Kidney (tissue), 14 donors: Measurements from ENCODE around the gene CELA2A. TPM values are rescaled to one million over a fixed set of nuclear protein-coding genes. Genes with fewer than 3 reads are reported as not detected.

Experiments used
- DNase-seq, 5 donors: peaks; one replicate each; pipeline ENCODE4 v3.0.0-alpha.2; 2013 to 2020
- FAIRE-seq: peaks from 2 replicates; lab custom pipeline; 2012; peaks lifted over from hg19 to GRCh38; lab: Jason Lieb, UNC
- H3K27ac ChIP-seq, 2 donors: one replicate each; pipeline ENCODE4 v1.7.0; 2013; ENCODE audit warnings: low read depth in 2 of 2, low read length in 2 of 2, inconsistent platforms in 1 of 2
- H3K27me3 ChIP-seq: one replicate; pipeline ENCODE4 v1.7.1; 2013; ENCODE audit warnings: low read length, inconsistent platforms; ENCODE audit not compliant: control insufficient read depth, insufficient read depth
- H3K36me3 ChIP-seq, 3 donors: one replicate each; pipeline versions ENCODE4 v1.7.0 to v1.7.1; 2013; ENCODE audit warnings: low read length in 3 of 3, control low read depth in 1 of 3, inconsistent platforms in 1 of 3; ENCODE audit not compliant: insufficient read depth in 3 of 3, control insufficient read depth in 2 of 3
- H3K4me1 ChIP-seq, 3 donors: one replicate each; pipeline versions ENCODE4 v1.7.0 to v1.7.1; 2013; ENCODE audit warnings: low read length in 3 of 3, inconsistent platforms in 1 of 3, low read depth in 1 of 3; ENCODE audit not compliant: control insufficient read depth in 2 of 3, insufficient read depth in 2 of 3
- H3K4me3 ChIP-seq, 3 donors: one replicate each; pipeline versions ENCODE4 v1.7.0 to v1.8.1; 2013; ENCODE audit warnings: low read length in 3 of 3, control low read depth in 1 of 3, inconsistent platforms in 1 of 3
- H3K9ac ChIP-seq, 3 donors: one replicate each; pipeline versions ENCODE4 v1.7.0 to v1.7.1; 2013; ENCODE audit warnings: low read length in 3 of 3, control low read depth in 1 of 3, inconsistent platforms in 1 of 3
- H3K9me3 ChIP-seq, 3 donors: one replicate each; pipeline versions ENCODE4 v1.7.0 to v1.7.1; 2013; ENCODE audit warnings: low read length in 3 of 3, control low read depth in 1 of 3, inconsistent platforms in 1 of 3; ENCODE audit not compliant: control insufficient read depth in 2 of 3, insufficient read depth in 1 of 3
- intact Hi-C: fragments of 100-400 bp; cut with DNase I; formaldehyde crosslinking; loops from one replicate; pipeline ENCODE4 v1.11.1; 2022
- polyA plus RNA-seq: library from polyadenylated mRNA; stranded (reverse); fragments of 350-450 nt; fragmentation: Illumina TruSeq; extraction: RNeasy Lipid Tissue Mini Kit (QIAGEN cat#74804); gene quantifications from one replicate; pipeline ENCODE4 v1.2.3, GENCODE V29; 2014; ENCODE audit warnings: low read depth, low replicate concordance; ENCODE audit not compliant: insufficient read depth
- total RNA-seq: library from RNA; stranded (reverse); fragmentation: NEBNext Ultra II Directional; extraction: Animal tissue kit (Norgen Biotek cat#: 25700); gene quantifications from one replicate; pipeline ENCODE4 v1.2.1, GENCODE V29; 2021
- TF ChIP-seq, protein P1 (sequence below): IDR thresholded peaks from 3 replicates; pipeline ENCODE4 v1.5.1; 2012; ENCODE audit warnings: mild to moderate bottlenecking, moderate library complexity, borderline replicate concordance; ENCODE audit not compliant: insufficient read depth; ENCODE audit errors: extremely low read depth
- donor health status: control.
- donor health status: control.
- donor health status: control.
- donor health status: control.
- donor health status: control.
- donor health status: DM: yes; HTN: yes; CAD: no.
- donor health status: Normal renal cell carcinoma (clear cell type).

CELA2A gene
- total and polyA plus RNA-seq, 2 donors from 2014 or later, result not detected

- Histone ChIP-seq H3K4me3 (no peak overlapping the region), H3K27ac (no peak overlapping the region), H3K9me3 (no peaks in the 10 kb centered on the region), H3K9ac (no peak overlapping the region), H3K4me1 (no peaks in the 10 kb centered on the region), H3K27me3 (no peaks in the 10 kb centered on the region), H3K36me3 (no peaks in the 10 kb centered on the region)
- FAIRE-seq (no peak), DNase-seq (no peak)
- TF ChIP-seq, protein P1, sequence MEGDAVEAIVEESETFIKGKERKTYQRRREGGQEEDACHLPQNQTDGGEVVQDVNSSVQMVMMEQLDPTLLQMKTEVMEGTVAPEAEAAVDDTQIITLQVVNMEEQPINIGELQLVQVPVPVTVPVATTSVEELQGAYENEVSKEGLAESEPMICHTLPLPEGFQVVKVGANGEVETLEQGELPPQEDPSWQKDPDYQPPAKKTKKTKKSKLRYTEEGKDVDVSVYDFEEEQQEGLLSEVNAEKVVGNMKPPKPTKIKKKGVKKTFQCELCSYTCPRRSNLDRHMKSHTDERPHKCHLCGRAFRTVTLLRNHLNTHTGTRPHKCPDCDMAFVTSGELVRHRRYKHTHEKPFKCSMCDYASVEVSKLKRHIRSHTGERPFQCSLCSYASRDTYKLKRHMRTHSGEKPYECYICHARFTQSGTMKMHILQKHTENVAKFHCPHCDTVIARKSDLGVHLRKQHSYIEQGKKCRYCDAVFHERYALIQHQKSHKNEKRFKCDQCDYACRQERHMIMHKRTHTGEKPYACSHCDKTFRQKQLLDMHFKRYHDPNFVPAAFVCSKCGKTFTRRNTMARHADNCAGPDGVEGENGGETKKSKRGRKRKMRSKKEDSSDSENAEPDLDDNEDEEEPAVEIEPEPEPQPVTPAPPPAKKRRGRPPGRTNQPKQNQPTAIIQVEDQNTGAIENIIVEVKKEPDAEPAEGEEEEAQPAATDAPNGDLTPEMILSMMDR, result no peak
- intact Hi-C loops, result no loop called here
Observed at GRCh38 chr1:15449567-15449966, 7.0 kb upstream of the CELA2A start.

DNA sequence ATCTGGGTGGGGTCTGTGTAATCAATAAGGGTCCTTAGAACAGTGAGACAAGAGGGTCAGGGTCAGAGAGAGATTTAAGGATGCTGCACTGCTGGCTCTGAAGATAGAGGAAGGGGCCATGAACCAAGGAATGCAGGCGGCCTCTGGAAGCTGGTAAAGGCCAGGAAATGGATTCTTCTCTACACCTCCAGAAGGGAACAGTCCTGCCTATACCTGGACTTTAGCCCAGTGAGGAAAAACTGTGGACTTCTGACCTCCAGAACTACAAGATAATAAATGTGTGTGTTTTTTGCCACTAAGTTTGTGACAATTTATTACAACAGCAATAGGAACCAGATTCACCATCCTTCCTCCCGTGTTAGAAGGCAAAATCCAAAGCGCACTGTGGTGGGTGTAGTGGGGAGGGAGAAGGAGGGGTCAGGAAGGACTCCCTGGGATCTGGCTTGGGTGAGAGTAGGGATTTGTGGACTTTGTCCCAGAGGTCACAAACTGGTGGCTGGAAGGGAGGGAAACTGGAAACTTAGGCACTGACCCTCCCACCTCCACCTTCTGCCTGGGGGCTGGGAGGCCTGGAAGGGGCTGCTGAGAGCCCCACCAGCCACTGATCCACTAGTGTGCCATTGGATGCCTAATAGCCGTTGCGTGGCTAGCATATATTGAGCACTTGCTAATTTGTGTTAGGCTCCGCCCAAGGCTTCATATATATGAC, 5.4 kb upstream of the CELA2A start:
- H3K4me3 ChIP-seq, result no peak overlapping the region
- no peaks in the 10 kb centered on the region for H3K27me3 ChIP-seq
- no peak overlapping the region for H3K9ac ChIP-seq
- TF ChIP-seq, protein P1, result no peak
- FAIRE-seq, result no peak
- intact Hi-C loops, result no loop called here
- H3K9me3 ChIP-seq, result no peaks in the 10 kb centered on the region
- no peak overlapping the region for H3K27ac ChIP-seq
- DNase-seq, result no peak
- H3K4me1 ChIP-seq, result no peaks in the 10 kb centered on the region
- H3K36me3 ChIP-seq, result no peaks in the 10 kb centered on the region

DNA sequence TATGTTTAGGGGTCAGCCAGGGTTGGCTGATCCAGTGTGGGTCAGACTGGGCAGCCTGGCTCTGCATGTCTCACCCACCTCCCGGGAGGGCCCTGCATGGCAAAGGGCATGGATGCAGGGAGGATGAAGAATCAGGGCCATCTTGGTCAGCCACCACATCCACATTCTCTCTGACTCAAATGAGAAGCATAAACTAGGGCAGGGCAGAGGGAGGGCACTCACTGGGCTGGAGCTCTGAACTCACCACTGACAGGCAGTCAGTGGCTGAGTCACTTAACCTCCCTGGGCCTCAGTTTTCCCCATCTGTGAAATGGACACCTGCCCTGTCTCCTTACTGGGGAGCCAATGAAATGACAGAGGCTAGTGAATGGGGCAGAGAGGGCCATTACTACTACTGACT, 4.3 kb upstream of the CELA2A start:
- no peak overlapping the region for H3K9ac ChIP-seq
- no peaks in the 10 kb centered on the region for H3K9me3 ChIP-seq
- no peak overlapping the region for H3K27ac ChIP-seq
- intact Hi-C loops, result no loop called here
- H3K4me3 ChIP-seq, result no peak overlapping the region
- FAIRE-seq (no peak), DNase-seq (no peak)
- H3K27me3 ChIP-seq, result no peaks in the 10 kb centered on the region
- TF ChIP-seq, protein P1, result no peak
- no peaks in the 10 kb centered on the region for H3K36me3 ChIP-seq
- H3K4me1 ChIP-seq, result no peaks in the 10 kb centered on the region
